AML-193 (cell line): ENCODE measurements around the gene MYL3.

Source experiments
- DNase-seq, 2 experiments: peaks; one replicate each; lab custom pipeline; 2025; lab: John Stamatoyannopoulos, UW

MYL3 gene

DNA sequence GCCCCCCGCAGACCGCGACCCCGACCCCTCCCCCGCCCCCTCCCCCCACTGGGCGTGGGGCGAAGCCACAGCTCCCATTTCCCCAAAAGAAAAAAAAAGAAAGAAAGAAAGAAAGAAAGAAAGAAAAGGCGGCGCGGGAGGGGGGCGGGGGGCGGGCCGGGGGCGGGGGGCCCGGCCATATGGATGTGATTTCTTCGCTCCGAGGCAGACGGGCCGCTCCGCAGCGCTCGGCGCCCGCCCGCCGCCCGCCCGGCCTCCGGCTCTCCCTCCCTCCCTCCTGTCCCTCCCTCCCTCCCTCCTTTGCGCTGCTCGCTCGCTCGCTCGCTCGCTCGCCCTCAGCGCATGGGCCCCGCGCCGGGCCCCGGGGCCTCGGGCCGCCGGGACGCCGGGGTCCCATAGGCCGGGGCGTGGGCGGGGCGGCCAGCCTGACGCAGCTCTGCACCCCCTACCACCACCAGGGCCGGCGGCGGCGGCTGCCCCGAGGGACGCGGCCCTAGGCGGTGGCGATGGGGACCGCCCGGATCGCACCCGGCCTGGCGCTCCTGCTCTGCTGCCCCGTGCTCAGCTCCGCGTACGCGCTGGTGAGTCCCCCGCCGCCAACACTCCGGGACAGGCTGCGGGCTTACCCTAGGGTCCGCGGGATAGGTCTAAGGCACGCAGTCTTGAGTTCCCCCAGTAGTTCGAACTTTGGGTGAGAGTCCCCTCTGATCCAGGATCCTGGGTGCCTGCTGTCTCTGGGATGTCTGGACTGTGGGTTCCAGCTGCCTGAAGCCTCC, 20.0 kb upstream of the MYL3 start:
- no peak for DNase-seq

- no peak for DNase-seq
Observed at GRCh38 chr3:46882377-46883053, 19.3 kb upstream of the MYL3 start.

DNA sequence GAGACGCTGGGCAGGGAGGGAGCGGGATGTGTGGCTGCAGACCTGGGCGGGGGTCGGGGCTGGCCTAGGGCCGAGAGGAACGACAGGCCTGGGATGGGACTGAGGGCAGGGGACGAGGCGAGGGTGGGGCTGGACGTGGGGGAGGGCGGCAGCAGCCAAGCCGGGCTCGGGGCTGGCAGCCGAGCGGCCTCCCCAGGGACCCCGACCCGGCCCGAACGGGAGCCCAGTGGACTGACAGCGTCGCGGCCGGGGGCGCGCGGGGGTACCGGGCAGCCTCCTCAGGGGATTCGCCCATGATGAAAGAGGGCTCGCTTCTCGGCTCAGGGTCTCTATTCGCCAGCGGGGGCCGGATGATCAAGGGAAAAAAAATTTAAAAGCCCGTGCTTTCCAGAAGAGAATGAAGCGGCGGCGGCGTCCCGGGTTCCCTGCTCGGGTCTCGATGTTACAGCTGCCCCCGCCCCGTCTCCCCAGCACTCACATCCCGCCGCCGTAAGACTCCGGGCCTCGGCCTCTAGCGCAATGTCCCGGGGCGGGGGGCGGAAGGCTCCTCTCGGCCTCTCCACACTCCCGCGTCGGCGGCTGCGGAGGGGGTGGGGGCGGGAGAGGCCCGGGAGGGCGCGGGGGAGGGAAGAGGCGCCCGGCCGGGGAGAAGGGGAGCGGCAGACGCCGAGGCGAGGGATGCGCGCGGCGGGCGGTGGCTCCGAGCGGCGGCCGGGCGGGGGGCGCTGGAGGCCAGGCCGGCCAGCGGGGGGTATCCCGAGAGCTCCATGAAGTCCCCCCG, 18.5 kb upstream of the MYL3 start:
- no peak for DNase-seq

DNA sequence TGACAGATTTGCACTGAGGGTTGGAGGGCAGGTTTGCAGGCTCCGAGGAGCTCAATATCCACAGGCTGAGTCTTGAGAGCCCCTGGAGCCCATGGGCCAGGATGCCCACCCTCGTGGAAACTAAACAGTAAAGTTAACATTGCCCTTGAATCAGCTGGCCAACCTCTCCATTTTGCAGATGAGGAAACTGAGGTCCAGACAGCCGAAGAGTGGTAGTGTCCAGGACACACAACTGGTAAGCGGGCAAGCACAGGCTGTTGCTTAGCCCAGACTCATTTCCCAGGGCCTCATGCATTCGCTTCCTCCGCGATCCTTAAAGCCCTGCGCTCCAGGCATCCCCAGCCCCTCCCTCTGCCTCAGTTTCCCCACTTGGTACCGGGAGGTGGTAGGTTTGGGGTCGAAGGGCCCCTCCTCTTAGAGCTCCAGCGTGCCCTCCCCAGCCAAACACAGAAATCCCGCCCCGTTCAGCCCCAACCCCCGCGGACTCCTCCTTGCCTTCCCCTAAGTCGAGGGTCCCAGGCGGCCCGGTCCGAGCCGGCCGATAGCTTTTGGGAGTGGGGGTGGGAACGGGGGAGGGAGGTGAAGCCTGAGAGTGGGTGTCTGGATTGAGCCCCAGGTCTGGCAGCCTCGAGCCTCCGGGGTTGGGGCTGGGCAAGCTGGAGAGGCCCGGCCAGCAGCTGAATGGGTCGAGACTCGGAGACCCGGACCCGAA, 17.8 kb upstream of the MYL3 start:
- DNase-seq, result no peak

- DNase-seq, result no peak
Observed at GRCh38 chr3:46878781-46879436, 15.7 kb upstream of the MYL3 start.

DNA sequence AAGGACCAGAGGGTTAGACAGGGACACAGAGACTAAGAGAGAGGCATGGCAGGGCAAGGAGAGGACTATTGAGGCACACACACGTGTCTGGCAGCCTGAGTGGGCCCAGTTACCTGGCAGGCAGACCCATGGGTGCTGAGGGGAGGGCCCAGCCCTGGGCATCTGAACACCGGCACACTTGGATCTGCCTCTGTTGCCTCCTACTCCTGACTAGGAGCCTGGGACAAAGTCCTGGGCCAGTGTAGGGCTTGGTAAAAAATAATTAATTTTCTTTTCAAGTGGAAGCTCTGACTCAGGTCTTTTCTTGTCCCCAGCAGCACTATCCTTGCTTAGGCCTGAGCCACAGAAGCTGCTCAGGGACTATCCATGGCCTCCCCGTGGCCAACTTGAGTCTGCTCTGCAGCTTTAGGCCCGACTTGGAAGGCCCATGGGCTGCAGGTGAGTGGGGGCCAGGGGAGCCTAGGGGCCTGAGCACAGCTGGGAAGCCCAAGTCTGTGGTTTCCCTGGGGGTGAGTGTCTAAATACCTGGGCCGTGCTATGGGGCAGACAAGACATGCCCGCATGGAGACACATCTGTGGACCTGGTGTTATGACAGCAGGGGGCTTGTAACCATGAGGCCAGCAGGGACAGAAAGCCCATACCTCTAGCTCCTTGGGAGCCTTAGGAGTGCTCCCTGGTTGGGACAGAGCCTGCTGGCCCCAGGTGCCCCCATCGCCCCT, 14.3 kb upstream of the MYL3 start, which contains the start of gene PTH1R:
TSS of gene PTH1R (plus strand) at position 316 of the 720 bp plus-strand sequence. CDS start 5,839 bp downstream, outside the sequence.
- no peak for DNase-seq

DNA sequence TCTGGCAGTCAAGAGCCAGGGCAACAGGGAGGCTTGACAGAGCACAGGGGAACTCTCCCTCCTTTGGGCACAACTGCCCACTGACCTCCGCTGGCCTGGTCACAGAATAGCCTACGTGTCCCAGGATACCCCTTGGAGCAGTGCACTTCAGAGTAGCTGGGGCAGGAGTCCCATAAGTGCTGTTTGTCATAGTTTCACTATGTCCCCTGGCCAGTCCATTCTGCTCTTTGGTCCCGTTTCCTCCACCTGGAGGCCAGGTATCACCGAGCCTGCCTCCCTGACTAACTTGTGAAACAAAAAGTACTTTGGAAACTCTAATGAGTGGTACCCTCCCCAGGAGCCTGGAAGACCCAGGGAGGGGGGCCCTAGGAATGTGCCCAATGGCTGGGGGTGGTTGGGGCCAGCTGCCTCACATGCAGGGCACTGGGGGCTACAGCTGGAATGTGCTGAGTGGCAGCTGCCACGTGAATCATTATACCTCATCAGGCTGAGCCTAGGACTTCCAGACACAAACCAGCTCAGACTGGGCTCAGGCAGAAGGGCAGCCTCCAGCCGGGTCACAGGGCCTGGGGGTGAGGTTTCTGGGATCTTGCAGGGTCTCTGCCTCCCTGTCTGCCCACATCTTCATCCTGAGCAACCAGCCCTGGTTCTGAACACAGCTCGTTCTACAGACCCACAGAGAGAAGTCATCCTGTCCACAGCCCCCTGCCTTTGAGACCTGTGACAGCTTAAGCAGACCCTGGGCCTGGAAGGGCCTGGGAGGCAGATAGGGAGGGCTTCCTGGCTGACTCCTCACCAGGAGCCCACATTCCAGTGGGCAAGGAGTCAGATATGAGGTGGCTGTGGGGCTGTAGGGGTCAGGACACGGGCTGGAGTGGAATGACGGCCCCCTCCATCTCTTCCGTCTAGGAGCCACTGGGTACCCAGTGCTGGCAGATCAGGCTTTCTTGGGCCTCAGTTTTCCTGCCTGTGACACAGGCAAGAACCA, 13.4 kb upstream of the MYL3 start:
- DNase-seq, result no peak

DNA sequence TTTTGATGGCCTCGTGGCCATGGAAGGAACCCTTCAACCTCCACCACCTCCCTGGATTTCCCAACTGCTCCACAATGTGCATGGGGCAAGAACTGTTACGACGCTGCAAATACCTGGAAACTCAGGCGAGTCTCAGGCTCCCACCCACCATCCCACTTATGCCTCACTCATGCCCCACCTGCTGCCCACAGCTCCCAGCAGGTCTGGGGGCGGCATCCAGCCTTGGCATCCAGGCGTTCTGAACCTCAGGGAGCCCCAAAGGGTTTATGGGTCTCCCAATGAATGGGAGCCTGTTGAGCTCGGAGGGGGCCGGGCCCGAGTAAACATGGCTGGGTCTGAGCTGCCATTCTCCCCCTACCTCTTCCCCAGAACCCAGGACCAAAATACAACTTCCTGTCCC, 12.3 kb upstream of the MYL3 start:
- no peak for DNase-seq

DNA sequence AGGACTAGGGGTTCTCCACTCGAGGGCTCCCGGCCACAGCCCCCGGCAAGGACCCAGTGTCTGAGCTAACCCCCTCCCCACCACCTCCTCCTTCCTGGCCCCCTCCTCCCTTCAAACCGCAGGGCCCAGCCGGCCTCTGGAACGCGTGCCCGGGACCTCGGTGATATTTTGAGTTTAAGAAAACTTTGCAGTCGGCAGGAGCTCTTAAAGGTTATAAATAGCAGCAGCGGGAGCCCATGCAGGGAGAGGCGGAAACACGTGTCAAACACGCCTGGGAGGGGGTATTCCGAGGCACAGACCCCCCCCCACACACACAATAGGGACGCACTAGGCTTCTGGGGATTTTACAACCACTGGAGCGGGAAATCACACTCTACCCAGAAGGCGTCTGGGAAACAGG, 11.2 kb upstream of the MYL3 start:
- DNase-seq, result no peak

- no peak for DNase-seq
Observed at GRCh38 chr3:46873521-46873920, 10.3 kb upstream of the MYL3 start.

DNA sequence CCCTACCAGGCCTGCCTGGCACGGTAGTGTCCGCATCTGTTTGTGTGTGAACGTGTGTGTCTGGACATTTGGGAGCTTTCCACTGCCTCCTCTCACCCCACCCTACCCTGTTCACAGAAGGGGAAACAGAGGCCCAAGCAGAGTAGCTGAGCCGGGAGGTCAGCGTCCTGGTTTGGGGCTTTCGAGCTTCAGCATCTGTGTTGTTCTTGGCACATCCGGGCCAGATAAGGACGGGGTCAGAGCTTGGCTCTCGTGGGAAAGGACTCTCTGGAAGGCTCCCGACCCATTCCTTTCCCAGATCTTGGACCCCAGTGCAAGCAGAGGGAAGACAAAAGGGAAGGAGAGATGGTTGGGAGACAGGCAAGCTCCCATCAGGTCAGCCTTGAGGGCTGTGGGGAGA, 8.0 kb upstream of the MYL3 start:
- DNase-seq, result no peak

DNA sequence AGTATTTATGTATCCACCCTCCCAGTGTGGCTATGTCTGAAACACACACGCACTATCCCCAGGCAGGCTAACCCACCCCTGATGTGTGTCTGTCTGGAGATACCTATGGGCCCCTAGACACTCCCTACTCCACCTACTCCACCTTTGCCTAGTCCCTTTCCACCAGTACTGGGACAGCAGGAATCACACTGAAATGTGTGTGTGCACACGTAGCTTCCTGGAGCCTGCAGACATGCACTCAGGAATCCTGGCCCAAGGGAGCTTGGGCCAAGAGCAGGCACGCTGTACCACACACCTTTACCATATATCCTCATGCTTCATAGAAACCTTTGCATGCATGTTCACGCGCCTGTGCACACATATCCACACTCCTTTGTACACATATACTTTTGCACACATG, 7.4 kb upstream of the MYL3 start:
- no peak for DNase-seq

- DNase-seq, result no peak
Observed at GRCh38 chr3:46869440-46869839, 6.2 kb upstream of the MYL3 start.

DNA sequence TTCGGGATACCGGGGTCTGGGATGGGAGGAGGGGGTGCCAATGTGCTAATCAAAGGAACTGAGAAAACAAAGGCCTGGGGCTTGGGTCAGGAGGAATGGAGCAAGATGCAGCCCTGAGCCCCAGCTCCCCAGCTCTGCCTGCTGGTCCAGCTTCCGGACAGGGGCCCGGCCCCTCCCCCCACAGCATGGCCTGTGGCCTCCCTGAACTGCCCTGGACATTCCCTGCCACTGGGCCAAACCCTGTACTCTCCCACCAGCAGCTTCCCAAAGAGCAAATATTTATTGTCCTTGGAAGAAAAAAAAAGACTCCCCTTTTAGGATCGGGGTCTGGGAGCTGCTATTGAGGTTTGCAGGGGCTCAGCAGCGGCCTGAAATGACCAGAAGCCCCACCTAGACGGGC, 5.7 kb upstream of the MYL3 start:
- DNase-seq, result no peak

DNA sequence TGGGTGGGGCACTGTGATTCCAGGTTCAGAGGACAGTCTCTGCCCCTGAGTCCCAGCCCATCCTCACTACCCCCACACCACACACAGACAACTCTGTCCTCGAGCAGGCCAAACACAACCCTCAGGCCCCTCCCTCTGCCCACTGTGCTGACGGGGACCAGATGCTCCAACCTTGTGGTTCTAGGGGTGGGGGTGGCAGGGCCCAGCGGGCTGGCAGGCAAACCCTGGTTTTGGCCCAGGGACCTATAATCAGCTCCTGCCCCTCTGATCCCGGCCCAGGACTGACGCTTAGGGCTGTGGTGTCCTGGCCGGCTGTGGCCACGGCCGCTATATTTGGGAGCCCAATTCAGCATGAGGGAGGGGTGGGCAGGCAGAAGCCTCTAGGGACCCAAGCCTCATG, 5.0 kb upstream of the MYL3 start:
- DNase-seq, result no peak

- no peak for DNase-seq
Observed at GRCh38 chr3:46867550-46867898, 4.3 kb upstream of the MYL3 start.

- DNase-seq, result peak in 1 of 2 experiments; percentile 23
Observed at GRCh38 chr3:46866720-46867549, 3.7 kb upstream of the MYL3 start.

- DNase-seq, result no peak
Observed at GRCh38 chr3:46866032-46866595, 2.9 kb upstream of the MYL3 start.

DNA sequence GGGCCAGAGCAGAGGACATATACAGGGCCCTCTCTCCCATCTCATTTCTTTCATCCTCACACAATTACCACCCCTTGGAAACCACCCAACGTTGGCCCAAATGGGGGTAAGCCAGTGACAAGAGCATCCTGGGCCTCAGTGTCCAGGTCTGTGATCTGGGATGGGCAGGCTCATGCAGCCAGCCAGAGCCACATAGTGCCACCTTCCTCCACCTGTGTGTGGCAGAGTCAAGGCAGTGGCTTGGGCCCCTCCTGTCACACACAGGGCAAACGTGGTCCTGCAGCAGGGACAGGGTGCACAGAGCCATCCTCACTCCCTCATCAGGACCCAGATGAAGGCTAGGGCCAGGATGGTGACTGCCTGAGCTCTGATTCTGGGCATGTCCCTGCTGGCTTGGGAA, 2.3 kb upstream of the MYL3 start:
- no peak for DNase-seq
